Right forelimb (tissue), 1 donor: Measurements from ENCODE around the gene CFAP68.
"Not testable (repeated sequence)": the region's sequence is repeated elsewhere in the genome, so short reads cannot be mapped to it uniquely, and the experiment has no call there.

ENCODE experiments used
- DNase-seq: peaks from one replicate; pipeline ENCODE4 v3.0.0-alpha.2; 2018

Gene CFAP68

DNA sequence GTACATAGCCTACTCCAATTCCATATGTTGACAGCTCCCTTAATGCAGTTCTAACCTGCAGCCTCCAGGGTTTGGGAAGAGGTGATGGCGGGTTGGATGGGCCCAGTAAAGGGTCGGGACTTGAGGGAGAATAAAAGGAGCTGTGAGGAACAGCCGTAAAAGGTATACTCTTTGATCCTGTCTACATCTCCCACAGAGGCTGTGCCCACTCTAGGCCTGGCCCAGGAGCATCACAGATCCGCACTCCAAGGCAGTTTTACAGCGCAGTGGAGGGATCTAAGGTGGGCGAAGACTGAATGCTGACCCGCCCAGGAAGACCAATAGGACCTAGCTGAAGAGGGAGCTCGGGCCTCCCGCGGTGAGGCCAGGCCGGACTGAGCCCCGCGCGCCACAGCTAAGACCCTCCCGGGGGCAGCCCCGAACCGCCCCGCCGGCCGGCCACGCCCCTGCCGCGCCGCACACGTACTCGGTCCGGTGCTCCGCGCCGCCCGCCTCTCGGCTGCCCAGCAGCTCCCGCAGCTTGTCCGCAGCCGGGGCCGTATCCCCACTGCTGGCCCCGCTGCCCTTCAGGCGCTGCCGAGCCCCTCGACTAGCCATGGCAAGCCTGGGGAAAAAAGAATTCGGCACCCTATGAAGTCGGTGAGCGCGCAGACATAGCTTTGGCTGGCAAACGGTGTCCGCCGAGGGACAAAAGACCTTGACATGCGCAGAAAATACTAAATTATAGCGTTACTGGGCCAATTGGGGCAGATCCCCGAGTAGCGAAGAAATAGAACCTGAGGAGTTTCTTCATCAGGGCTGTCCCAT lies 8.3 kb upstream of the CFAP68 start, which contains the start of gene ALG9:
TSS of gene ALG9 (minus strand) at position 696 of the 807 bp plus-strand sequence. CDS start at position 597, 99 bp downstream.
- peak; percentile 93 for DNase-seq

DNA sequence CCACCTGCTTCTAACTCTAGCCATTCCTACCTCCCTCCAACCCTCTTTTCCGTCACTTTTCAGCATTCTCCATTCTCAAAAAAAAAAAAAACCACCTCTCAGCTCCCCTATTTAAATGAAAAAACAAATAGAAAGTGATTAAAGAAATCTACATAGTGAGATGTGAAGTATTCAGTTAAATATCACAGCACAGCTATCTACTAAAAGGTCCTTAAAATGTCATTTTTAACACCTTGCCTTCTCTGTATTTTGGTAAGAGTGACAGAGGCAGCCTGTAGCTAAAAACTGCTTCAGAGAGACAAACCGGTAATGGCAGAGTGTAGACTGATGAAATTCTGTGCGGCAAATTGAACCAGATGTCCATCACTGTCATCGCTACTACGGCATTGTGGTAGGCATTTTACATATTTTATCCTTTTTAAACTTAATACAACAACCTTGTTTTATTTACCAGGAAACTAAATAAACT lies 7.6 kb upstream of the CFAP68 start:
- no peak for DNase-seq

DNA sequence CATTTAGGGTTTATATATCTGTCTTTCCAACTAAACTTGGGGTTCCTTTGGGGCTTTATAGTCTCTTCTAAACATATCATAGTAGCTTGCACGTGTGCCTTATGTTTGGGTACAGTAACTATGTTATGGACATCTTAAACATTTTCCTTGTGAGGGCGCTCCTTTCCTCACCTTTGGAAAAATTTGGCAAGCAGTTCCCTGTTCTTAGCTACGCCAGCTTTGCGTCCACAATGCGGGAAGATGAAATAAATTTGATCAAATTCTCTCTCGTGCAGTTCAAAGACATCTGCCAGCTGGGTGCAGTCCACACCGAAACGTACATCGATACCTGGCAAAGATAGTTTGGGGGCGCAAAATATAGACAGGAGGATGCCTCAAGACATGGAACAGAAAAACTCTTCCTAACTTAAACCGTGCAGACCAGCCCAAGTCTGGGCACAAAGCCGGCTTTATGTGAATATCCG lies 924 bp upstream of the CFAP68 start:
- no peak for DNase-seq

DNA sequence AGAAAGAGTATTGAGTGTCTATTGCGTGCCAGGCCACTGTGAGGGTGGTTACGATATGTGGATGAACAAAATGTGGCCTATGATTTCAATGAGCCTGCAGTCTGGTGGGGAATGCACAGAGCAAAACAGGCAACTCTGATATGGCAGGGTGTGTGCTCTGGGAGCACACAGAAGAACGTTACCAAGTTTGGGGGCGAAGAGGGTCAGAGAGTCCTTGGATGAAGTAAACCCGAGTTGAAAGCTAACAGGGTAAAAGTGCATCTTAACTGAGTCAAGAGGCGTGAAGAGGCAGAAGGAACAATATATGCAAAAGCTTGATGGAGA lies 258 bp downstream of the CFAP68 start:
- DNase-seq = no peak

DNA sequence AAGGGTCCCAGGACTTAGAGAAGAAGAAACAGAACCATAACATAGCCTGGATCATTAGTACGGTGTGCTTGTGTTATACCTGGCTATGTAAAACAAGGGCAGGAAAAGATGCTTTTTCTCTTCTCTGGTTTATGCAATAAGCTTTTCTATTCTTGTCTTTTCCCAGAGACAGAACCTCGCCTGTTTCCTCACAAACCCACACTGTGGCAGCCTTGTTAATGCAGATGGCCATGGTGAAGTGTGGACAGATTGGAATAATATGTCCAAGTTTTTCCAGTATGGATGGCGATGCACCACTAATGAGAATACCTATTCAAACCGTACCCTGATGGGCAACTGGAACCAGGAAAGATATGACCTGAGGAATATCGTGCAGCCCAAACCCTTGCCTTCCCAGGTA lies 2.9 kb downstream of the CFAP68 start:
- no peak for DNase-seq

DNA sequence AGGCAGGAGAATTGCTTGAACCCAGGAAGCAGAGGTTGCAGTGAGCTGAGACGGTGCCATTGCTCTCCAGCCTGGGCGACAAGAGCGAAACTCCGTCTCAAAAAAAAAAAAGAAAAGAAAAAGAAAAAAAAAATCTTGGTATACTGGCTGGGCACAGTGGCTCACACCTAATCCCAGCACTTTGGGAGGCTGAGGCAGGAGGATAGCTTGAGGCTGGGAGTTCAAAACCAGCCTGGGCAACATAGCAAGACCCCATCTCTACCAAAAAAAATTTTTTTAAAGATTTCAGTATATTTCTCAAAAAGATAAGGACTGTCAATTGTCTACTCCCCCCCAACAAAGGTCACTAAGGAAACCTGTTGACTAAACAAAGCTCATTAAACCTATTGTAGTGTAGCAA lies 5.7 kb downstream of the CFAP68 start:
- not testable (repeated sequence) for DNase-seq

DNA sequence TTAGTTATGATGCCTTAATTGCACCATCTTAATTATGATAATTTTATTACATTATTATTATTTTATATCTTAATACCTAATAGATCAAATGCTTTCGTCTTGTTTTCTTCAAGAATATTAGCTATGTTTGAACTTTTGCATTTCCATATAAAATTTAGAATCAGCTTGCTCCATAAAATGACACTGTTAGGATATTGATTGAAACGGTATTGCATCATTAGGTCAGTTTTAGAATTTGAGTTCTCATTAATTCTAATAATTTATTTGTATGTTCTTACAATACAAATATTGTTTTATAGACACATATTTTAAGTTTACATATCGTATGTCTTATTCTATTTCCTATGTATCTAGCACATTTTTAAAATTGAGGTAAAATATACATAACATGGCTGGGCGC lies 6.7 kb downstream of the CFAP68 start:
- DNase-seq = no peak

DNA sequence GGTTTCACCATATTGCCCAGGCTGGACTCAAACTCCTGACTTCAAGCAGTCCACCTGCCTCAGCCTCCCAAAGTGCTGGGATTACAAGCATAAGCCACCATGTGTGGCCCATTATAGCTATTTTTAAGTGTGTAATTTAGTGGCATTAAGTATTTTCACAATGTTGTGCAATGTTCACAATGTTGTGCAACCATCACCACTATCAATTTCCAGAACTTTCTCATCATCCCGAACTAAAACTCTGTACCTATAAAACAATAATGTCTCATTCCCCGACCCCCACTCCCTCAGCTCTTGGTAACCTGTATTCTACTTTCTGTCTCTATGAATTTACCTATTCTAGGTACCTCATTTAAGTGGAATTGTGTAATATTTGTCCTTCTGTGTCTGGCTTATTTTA lies 7.5 kb downstream of the CFAP68 start:
- no peak for DNase-seq

DNA sequence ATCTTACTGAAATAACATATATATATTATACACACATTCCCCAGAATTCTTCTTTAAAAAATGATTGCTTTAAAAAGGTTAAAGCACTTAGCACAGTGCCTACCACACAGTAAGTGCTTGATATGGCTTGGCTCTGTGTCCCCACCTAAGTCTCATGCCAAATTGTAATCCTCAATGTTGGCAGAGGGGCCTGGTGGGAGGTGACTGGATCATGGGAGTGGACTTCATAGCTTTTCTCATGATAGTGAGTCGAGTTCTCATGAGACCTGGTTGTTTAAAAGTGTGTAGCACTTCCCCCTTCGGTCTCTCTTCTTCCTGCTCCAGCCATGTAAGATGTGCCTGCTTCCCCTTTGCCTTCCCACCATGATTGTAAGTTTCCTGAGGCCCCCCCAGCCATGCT lies 26.1 kb downstream of the CFAP68 start:
- DNase-seq = no peak

DNA sequence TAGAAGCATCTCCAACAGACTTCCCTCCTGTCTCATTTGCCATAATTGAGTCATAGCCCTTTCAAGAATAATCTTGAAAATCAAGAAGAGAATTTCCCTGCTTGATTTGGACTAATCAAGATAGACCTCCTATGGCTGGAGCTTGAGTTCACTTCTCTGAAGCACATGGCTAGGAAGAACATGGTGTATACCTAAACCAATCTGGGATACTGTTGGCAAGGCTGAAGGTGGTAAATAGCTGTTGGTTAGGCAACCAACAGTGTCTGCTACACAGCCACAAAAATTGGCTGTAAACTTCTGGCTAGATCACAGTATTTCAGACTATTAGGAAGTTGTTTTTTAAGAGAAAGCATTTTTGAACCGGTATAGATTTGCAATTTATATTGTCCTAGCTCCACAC lies 27.3 kb downstream of the CFAP68 start:
- DNase-seq = no peak

DNA sequence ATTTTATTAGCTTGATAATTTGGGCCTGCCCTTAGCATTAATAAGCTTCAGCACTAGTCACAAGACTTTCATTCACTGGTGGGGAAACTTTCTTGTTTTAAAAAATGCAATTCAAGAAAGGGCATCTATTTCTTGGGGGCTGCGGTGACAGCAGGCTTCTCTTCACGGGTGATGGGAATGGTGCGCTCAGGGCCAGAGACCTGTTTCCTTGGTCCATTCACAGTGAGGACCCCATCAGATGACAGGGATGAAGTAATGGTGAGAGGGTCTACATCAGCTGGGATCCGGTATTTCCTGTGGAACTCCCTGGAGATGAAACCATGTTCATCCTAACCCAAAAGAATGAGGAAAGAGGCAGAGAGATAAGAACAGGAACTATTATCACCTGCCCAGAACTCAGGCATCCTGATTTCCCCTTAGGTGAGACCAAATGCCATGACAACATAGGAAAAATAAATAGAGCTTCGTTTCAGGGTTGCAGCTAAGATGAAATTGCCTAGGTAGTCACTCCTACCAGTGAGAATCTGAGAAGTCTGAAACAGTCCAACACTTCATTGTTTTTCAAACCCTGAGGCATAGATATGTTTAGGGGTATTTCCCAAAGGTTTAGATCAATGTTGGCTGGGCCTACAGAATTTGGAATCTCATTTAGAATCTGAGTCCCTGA lies 29.4 kb downstream of the CFAP68 start:
- no peak for DNase-seq

DNA sequence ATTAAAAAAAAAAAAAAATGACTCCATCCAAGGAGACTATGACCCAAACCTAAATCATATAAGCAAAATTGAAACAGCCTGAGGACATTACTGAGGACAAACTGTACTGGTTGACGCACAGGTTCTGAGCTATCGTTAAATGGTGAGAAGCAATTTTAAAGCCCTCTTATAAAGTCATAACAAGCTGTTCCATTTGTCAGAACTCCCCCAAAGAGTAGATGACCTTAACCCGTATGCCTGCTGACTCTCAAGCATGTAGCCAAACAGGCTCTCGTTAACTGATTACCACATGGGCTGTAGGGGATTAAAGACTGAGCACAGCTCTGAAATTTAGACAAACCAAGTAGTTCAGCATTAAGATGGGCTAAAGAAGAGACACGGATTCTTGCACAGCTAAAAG lies 30.0 kb downstream of the CFAP68 start:
- DNase-seq = no peak

DNA sequence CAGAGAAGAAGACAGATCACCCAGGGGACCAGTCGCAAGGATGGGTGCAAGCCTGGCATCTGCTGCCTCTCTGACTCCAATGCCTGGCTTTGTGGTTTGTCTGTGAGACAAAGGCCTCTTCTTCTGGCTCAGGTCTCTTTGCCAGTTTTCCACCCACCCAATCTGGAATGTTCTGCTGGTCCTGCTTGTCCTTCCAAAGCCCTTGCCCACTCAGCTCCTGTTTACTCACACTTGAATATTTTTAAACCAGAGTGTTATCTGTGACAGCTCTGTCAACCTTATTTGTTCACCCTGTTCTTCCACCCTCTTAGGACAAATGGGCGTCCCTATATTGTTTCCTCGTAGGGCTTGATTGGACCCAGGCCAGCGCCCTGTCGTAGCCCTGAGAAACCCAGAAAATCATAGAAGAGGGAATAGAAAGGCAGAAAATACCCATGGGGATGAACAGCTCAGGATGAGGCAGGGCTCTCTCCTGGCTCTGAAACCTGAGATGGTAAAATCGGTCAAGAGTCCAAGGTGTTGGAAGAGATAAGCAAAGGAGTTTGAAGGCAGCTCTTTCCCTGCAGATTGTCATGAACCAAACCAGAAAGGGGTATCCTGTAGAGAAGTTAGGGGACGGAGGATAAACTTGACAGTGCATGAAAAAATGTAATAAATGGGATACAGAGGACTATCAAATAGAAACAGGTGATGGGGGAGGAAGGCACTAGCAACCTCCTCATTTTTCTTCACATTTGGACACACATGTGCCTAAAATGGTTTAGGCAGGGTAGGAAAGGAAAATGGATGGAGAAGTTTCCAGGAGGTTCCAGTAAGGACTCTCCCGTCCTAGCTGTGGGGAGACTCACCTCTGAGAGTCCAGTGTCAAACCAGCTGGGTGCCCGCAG lies 31.6 kb downstream of the CFAP68 start:
- no peak for DNase-seq

DNA sequence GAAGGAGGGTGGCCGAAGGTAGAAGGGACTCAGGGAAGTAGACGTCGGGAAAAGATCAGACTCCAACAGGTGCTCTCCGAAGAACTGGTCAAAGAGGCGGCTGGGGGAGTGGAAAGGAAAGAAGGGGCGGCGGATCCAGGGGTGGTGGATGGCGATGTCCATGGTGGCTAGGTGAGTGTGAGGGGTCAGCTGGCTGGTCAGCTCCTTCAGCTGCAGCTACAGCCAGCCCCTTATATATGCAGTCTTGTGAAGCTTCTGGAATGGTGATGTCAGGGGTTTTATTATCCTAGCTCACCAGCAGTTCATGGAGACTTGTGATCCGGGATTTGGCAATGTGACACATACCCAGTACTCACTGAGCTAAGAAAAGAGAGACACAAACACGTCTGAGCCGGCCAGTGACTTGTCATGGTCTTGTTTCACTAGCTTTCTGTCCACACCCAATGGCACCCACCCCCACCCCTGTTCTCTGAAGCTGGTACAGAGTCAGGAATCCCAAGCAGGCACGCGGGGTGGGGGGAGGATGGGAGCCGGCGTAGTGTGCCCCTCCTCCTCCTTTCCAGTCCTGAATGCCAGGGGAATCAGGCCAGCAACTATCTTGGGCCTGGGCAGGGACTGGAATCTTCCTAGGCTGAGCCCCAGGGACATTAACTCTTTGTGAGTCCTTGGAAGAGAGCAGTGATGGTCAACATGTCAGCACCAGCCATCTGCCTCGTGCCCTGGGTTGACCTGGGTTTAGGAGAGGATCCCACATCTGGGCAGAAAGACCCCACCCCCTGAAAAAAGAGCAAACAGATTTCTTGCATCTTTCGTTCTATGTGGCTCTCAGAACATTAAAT lies 32.4 kb downstream of the CFAP68 start, which contains the start of gene CRYAB:
TSS of gene CRYAB (minus strand) at position 208 of the 839 bp plus-strand sequence. CDS start at position 162, 46 bp downstream.
- DNase-seq = peak; percentile 88

DNA sequence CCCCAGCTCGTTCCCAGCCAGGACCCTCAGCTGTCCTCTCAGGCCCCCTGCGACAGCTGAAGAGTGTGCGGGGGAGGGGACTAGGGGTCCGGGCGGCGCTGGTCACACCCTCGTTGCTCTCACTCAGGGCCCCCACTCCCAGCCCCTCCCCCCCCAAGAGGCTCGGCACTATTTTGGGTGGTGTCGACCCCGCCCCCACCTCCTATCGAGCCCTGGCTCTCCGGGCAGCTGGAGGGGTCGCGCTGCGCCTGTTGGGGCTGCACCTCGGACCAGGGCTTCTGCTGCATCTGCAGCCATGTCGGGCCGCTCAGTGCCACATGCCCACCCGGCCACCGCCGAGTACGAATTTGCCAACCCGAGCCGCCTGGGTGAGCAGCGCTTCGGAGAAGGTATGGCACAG lies 33.2 kb downstream of the CFAP68 start, which contains the start of gene HSPB2:
TSS of gene HSPB2 (plus strand) at position 200 of the 400 bp plus-strand sequence. CDS start at position 296, 96 bp downstream.
- peak; percentile 70 for DNase-seq

DNA sequence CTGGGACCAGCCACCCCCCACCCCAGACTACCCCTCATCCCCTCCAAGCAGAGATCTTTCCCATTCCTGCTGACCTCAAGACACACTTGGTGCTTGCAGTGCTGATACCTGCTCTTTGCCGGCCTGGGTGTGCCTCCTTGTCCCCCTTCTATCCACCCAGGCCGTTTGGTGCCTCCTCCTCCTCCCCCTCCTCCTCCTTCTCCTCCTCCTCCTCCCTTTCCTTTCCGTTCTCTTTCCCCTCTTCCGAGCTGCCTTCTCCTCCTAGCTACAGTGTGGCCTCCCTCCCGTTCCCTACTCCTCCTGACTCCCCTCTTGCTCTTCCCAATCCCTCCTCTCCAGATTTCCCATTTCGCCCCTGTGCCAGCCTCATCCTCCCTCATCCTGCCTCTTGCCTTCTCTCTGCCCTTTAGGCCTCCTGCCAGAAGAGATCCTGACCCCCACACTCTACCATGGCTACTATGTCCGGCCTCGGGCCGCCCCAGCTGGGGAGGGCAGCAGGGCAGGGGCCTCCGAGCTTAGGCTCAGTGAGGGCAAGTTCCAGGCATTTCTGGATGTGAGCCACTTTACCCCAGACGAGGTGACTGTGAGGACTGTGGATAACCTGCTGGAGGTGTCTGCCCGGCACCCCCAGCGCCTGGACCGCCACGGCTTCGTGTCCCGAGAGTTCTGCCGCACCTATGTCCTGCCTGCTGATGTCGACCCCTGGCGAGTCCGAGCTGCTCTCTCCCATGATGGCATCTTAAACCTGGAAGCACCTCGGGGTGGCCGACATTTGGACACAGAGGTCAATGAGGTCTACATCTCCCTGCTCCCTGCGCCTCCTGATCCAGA lies 33.9 kb downstream of the CFAP68 start:
- peak; percentile 60 for DNase-seq

DNA sequence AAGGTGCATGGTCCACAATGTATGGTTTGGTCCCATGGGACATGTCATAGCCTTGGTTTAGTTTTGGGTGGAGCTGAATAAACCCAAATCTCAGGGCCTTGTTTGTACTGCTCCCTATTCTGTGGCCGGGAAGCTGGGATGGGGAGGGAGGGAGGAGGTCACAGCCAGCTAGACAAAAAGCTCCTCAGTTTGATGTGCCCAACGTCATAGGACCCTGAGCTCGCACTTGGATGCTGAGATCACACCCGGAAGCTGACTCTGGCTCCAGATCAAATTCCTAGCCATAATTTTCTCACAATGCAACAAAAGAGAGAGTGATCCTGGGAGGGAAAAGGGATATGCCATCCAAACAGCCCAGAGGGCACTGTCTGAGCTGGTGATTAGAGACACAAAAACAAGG lies 34.7 kb downstream of the CFAP68 start:
- DNase-seq = no peak

DNA sequence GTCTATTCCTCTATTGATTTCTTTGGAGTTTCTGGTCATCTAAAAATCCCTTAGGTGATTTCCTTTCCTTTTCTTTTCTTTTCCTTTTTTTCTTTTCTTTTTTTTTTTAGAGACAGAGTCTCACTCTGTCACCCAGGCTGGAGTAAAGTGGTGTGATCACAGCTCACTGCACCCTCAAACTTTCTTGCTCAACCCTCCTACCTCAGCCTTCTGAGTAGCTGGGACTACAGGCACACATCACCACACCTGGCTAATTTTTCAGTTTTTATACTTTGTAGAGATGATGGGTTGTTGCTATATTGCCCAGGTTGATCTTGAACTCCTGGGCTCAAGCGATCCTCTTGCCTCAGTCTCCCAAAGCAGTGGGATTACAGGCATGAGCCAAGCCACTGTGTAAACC lies 37.4 kb downstream of the CFAP68 start:
- DNase-seq = no peak

DNA sequence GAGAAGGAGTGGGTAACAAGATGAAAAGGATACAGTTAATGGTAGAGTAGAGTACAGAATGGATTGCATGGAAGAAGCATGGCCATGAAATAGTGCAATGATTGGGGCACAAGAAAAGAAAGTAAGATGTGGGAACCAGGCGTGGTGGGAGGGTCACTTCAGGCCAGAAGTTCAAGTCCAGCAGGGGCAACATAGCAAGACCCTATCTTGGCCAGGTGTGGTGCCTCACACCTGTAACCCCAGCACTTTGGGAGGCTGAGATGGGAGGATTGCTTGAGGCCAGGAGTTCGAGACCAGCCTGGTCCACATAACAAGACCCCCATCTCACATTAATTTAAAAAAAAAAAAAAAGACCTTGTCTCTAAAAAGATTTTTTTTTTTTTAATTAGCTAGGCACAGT lies 38.0 kb downstream of the CFAP68 start:
- DNase-seq = no peak

DNA sequence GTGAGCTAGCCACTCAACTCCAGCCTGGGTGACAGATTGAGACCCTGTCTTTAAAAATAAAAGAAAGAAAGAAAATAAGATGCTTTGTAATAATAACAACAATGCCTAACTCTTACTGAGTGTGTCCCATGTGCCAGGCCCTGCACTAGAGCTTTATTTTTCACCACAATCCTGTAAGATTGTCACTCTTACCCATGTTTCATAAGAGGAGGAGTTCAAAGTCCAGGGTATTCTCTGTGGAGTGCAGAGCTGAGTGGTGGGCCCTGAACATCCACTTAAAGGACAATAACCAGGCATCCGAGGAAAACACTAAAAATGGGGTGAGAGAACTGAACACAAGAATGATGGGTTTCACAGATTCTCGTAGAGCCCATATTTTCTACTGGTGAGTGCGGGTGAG lies 38.4 kb downstream of the CFAP68 start:
- no peak for DNase-seq
